ENCODE results near the gene CYP3A5.

CYP3A5 gene

DNA sequence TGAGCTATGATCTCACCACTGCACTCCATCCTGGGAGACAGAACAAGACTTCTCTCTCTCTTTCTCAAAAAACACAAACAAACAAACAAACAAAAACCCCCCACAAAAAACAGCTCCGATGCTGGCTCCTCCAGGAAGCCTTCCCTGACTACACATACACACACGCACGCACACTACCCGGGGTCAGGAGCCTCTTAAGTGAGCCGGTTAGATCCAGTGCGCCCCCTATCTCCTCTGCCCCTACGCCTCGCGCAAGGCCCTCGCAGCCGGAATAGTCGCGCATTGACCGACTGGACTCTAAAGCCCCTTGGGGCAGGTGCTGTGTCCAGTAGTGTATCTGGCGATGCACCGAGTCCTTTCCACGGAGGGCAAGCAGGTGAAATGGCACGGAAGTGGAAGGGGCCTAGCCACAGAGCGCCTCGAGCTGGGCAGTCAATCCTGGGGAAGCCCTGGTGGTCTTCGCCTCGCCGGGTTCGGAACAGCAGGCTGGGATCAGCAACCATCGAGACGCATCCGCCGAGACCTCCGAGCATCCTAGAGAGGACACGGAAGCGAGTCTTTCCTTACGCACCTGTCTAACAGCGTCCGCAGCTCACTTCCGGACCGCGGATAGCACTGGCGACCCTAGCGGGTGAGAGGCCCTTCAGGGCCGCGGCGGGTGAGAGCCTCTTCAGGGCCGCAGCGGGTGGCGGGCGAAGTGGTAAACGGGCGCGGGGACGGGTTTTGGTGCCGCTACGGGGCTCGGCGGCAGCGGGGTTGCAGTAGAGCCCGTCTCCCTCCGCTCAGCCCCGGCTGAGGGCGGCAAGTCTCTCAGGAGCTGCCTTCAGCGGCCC is 63.2 kb downstream of the CYP3A5 start, which contains the start of gene ZSCAN25:
TSS of gene ZSCAN25 (plus strand) at position 588 of the 833 bp plus-strand sequence. CDS start 2,661 bp downstream, outside the sequence.
- peak; percentile 68 to 75 (median 71) for DNase-seq (ENCODE audit: low read depth in 2 of 3, low spot score in 2 of 3)

DNA sequence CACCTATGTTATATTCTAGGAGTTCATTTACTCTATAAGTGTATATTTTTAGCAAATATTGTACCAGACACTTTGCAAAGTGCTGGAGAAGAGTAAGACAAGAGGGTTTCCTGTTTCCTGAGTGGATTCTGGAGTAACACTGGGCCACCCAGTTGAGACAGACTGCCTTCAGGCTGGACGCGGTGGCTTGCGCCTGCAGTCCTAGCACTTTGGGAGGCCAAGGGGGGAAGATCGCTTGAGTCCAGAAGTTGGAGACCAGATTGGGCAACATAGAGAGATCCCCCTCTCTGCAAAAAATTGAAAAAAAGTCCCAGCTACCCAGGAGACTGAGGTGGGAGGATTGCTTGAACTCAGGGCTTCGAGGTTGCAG is 63.8 kb downstream of the CYP3A5 start:
- no peak for DNase-seq (ENCODE audit: low read depth in 2 of 3, low spot score in 2 of 3)

DNA sequence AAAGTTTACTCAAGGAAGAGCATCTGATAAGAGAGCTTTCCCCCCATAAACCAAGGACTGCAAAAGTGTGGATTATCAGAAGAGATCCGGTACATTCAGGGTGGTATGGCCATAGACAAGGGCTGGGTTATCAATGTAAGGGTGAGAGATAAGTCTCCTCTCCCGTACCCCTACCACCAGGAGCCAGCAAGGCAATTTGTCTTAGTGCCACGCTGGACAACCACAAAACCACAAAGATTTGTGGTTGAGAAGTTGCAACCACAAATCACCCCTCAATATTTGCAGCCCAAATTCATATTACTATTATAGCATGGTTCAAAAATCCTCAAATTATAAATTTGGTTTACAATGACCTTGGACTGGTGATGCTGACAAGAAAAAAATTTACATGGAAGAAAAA is 65.3 kb downstream of the CYP3A5 start:
- no peak for DNase-seq (ENCODE audit: low read depth in 2 of 3, low spot score in 2 of 3)

DNA sequence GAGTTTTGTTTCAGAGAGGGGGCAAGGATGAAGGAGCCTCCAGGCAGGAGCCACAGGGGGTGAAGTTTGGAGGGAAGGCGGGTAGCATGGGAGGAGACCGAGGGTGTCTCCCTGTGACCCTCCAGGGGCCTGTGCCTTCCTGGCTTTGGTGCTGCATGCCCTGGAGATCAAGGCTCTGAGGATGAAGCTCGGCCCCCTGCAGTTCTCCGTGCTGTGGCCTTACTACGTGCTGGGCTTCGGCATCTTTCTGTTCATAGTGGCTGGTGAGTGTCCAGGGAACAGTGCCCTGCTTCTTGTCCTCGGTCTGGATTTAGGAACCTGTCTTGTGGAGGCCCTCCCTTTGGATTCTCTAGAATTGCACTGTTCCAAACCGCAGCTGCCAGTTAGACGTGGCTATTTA is 72.2 kb downstream of the CYP3A5 start:
- DNase-seq (ENCODE audit: low read depth in 2 of 3, low spot score in 2 of 3), result no peak

DNA sequence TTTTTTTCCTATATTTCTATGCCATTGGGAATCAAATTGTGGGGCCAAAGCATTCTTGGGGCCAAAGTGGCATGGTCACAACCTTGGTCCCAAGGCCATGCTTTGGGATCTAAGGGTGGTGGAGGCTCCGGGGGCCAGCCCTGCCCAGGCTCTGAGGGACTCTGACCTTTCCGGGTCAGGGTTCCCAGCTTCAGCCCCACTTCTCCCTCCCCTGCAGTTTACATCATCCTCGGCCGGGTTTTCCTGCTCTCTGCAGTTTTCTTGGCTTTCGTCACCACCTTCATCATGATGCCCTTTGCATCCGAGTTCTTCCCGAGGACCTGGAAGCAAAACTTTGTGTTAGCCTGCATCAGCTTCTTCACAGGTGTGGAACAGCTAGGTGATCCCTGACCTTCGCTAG is 73.3 kb downstream of the CYP3A5 start:
- DNase-seq (ENCODE audit: low read depth in 2 of 3, low spot score in 2 of 3), result no peak

DNA sequence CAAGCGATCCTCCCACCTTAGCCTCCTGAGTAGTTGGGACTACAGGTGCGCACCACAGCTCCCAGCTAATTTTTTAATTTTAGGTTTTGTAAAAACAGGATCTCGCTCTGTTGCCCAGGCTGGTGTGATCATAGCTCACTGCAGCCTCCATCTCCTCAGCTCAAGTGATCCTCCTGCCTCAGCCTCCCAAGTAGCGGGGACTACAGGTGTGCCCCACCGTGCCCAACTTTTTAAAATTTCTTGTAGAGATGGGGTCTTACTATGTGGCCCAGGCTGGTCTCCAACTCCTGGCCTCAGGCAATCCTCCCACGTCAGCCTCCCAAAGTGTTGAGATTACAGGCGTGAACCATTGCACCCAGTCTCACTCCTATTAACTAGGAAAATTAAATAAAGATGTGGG is 74.3 kb downstream of the CYP3A5 start:
- DNase-seq (ENCODE audit: low read depth in 2 of 3, low spot score in 2 of 3), result no peak

DNA sequence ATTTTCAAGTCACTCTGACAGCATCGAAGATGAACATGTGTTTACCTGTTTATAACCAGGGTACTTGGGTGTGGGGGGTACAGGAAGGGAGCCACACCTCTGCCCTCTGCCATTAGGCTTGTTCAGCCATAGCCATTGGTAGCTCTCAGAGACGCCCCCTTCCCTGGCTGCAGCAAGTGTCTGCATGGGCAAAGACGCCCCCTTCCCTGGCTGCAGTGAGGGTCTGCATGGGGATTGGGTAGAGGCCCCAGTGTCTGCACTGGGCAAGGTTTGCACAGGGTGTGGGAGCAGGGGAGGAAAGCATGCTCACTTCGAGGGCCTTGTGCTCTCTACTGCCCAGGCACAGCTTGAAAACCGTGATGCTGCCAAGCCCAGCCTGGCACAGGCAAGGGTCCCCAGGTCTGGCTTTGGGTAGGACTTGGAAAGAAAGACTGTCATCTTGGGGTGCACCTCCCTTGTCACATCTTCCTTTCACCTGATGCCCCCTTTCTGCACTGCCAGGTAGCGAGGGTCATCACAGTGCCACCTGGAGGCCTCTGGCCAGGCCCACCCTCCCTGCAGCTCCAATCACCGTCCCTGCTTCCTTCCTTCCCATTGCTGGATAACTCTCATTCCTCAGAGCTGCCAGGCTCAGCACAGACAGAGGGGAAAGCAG is 78.0 kb downstream of the CYP3A5 start:
- no peak for DNase-seq (ENCODE audit: low read depth in 2 of 3, low spot score in 2 of 3)

DNA sequence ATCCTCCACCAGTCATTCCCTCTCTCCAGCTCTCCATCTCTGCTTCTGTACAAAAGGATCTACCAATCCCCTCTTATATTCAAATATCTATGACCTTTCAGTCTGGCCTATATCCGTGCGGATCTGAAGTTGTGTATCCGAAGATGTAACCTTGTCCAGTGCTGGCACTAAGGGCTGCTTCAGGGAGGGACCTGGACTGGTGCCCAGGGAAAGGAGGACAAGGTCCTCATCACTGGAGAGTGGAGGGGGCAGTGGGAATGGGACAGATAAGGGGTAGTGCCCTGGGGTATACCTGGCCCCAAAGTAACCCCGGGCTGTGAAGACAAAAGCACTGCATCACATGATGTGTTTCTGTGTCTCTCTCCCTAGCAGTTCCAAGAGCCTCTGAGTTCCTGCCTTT is 80.0 kb downstream of the CYP3A5 start:
- no peak for DNase-seq (ENCODE audit: low read depth in 2 of 3, low spot score in 2 of 3)

All from activated CD8-positive, alpha-beta memory T cell treated with anti-CD3 and anti-CD28 coated beads for 48 hours (primary cell).